WTC11 (cell line): Measurements from ENCODE around the gene OVOL3.

Experiments used
- ATF3 ChIP-seq: sonication (generic); formaldehyde crosslinking; conservative IDR thresholded peaks from 2 replicates; pipeline ENCODE4 v1.8.1; 2022; ENCODE audit warnings: mild to moderate bottlenecking, missing genetic modification reagents
- ESRRA ChIP-seq: sonication (generic); formaldehyde crosslinking; IDR thresholded peaks from 2 replicates; pipeline ENCODE4 v1.8.1; 2022; ENCODE audit warnings: mild to moderate bottlenecking, missing genetic modification reagents, borderline replicate concordance
- IRF2 ChIP-seq: sonication (generic); formaldehyde crosslinking; IDR thresholded peaks from 2 replicates; pipeline ENCODE4 v1.8.0; 2022; ENCODE audit warnings: low read depth, missing genetic modification reagents, borderline replicate concordance
- JUN ChIP-seq: sonication (generic); formaldehyde crosslinking; IDR thresholded peaks from 2 replicates; pipeline ENCODE4 v1.8.0; 2023; ENCODE audit warnings: mild to moderate bottlenecking, missing genetic modification reagents
- NR2C2 ChIP-seq: sonication (generic); formaldehyde crosslinking; IDR thresholded peaks from 2 replicates; pipeline ENCODE4 v1.8.0; 2022; ENCODE audit warnings: mild to moderate bottlenecking, missing genetic modification reagents
- ZNF423 ChIP-seq: fragments of 250-450 bp; sonication (Bioruptor Pico); IDR thresholded peaks from 2 replicates; pipeline ENCODE4 v2.1.2; 2022; ENCODE audit warnings: mild to moderate bottlenecking, moderate library complexity
- TF ChIP-seq, protein P1 (sequence below): fragments of 200-600 bp; IDR thresholded peaks from 2 replicates; pipeline ENCODE4 v1.8.0; 2022; ENCODE audit warnings: antibody characterized with exemption

GRCh38 chr19:36120984-36121358 is 10.0 kb downstream of the OVOL3 start:
- TF ChIP-seq, protein P1, sequence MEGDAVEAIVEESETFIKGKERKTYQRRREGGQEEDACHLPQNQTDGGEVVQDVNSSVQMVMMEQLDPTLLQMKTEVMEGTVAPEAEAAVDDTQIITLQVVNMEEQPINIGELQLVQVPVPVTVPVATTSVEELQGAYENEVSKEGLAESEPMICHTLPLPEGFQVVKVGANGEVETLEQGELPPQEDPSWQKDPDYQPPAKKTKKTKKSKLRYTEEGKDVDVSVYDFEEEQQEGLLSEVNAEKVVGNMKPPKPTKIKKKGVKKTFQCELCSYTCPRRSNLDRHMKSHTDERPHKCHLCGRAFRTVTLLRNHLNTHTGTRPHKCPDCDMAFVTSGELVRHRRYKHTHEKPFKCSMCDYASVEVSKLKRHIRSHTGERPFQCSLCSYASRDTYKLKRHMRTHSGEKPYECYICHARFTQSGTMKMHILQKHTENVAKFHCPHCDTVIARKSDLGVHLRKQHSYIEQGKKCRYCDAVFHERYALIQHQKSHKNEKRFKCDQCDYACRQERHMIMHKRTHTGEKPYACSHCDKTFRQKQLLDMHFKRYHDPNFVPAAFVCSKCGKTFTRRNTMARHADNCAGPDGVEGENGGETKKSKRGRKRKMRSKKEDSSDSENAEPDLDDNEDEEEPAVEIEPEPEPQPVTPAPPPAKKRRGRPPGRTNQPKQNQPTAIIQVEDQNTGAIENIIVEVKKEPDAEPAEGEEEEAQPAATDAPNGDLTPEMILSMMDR = no peak
- TF ChIP-seq NR2C2 (CRISPR knock-in tag) (no peak), ESRRA (CRISPR knock-in tag) (no peak), ZNF423 (CRISPR knock-in tag) (no peak), IRF2 (CRISPR knock-in tag) (no peak), ATF3 (no peak), JUN (CRISPR knock-in tag) (no peak)
